SK-N-MC (cell line): ENCODE results near the gene SEBOX.

Source experiments
- EZH2 ChIP-seq: fragments of 200-600 bp; sonication (generic); IDR thresholded peaks from one replicate; pipeline ENCODE4 v1.6.1; 2017; ENCODE audit warnings: antibody characterized with exemption
- FOXP2 ChIP-seq: optimal IDR thresholded peaks from 2 replicates; pipeline ENCODE3; 2011; ENCODE audit warnings: mild to moderate bottlenecking, moderate library complexity; ENCODE audit not compliant: insufficient read depth; ENCODE audit errors: extremely low read length, control extremely low read depth
- POLR2AphosphoS5 ChIP-seq: IDR thresholded peaks from 2 replicates; pipeline ENCODE4 v1.6.1; 2012; ENCODE audit warnings: mild to moderate bottlenecking, low read depth, low read length, borderline replicate concordance

GRCh38 chr17:28327031-28327607 is 37.9 kb downstream of the SEBOX start:
- no peak for TF ChIP-seq POLR2AphosphoS5
- TF ChIP-seq EZH2, result no peak
- TF ChIP-seq FOXP2, result no peak
